Fibroblast of lung (primary cell): ENCODE results near the gene POLN. TPM values are rescaled to one million over a fixed set of nuclear protein-coding genes. Genes with fewer than 3 reads are reported as not detected.

Source experiments
- DNase-seq, 2 donors: peaks; one replicate each; pipeline versions ENCODE4 v3.0.0 to v3.0.0-alpha.2; 2010; ENCODE audit warnings: low read depth in 2 of 2
- H2AFZ ChIP-seq: 2 replicates; pipeline ENCODE4 v1.5.1; 2012; ENCODE audit warnings: low read length, control low read depth, inconsistent platforms
- H3K27ac ChIP-seq: 2 replicates; pipeline ENCODE4 v1.5.1; 2011; ENCODE audit warnings: low read length, control low read depth; ENCODE audit not compliant: insufficient read depth
- H3K27me3 ChIP-seq: 2 replicates; pipeline ENCODE4 v1.5.1; 2011; ENCODE audit warnings: mild to moderate bottlenecking, low read length; ENCODE audit not compliant: control insufficient read depth, insufficient read depth
- H3K36me3 ChIP-seq: 2 replicates; pipeline ENCODE4 v1.5.1; 2011; ENCODE audit warnings: low read length; ENCODE audit not compliant: control insufficient read depth, insufficient read depth
- H3K4me1 ChIP-seq: 2 replicates; pipeline ENCODE4 v1.5.1; 2011; ENCODE audit warnings: low read length; ENCODE audit not compliant: control insufficient read depth, insufficient read depth; ENCODE audit errors: extremely low read depth
- H3K4me2 ChIP-seq: 2 replicates; pipeline ENCODE4 v1.5.1; 2011; ENCODE audit warnings: low read length, control low read depth; ENCODE audit not compliant: insufficient read depth; ENCODE audit errors: extremely low read depth
- H3K4me3 ChIP-seq, 4 experiments: fragments of 200-600 bp in 1 of 4; sonication (generic) in 1 of 4; replicated peaks in 1 of 4; 2 replicates each; pipeline ENCODE4 v1.5.1; 2011 to 2016; ENCODE audit warnings: low read length in 4 of 4, low read depth in 3 of 4, mild to moderate bottlenecking in 3 of 4, control low read depth in 2 of 4, inconsistent platforms in 1 of 4, mixed read lengths in 1 of 4; ENCODE audit not compliant: insufficient read depth in 1 of 4; ENCODE audit errors: control extremely low read depth in 1 of 4
- H3K79me2 ChIP-seq: 2 replicates; pipeline ENCODE4 v1.5.1; 2012; ENCODE audit warnings: mild to moderate bottlenecking, low read length, inconsistent platforms; ENCODE audit not compliant: control insufficient read depth, insufficient read depth
- H3K9ac ChIP-seq: 2 replicates; pipeline ENCODE4 v1.5.1; 2011; ENCODE audit warnings: mild to moderate bottlenecking, low read length, control low read depth; ENCODE audit not compliant: insufficient read depth
- H3K9me3 ChIP-seq: 2 replicates; pipeline ENCODE4 v1.5.1; 2012; ENCODE audit warnings: low read depth, low read length; ENCODE audit not compliant: control insufficient read depth, insufficient read depth
- H4K20me1 ChIP-seq: 2 replicates; pipeline ENCODE4 v1.5.1; 2011; ENCODE audit warnings: low read length; ENCODE audit not compliant: control insufficient read depth, insufficient read depth; ENCODE audit errors: extremely low read depth
- EZH2 ChIP-seq: IDR thresholded peaks from 2 replicates; pipeline ENCODE4 v1.5.1; 2012; ENCODE audit warnings: low read length, control low read depth, mild to moderate bottlenecking; ENCODE audit errors: missing control alignments
- polyA plus RNA-seq, 2 donors: library from polyadenylated mRNA; depleted of rRNA in 1 of 2; stranded (reverse) in 1 of 2; unstranded in 1 of 2; fragments of >200 nt; gene quantifications; 2 replicates each; pipeline ENCODE4 v1.2.1, GENCODE V29; 2011 to 2012; ENCODE audit warnings: missing spikeins in 1 of 2
- total RNA-seq: library from RNA; depleted of rRNA; stranded (reverse); fragments of >200 nt; gene quantifications from 2 replicates; pipeline ENCODE4 v1.2.1, GENCODE V29; 2014
- TF ChIP-seq, protein P1 (sequence below), 2 donors: IDR thresholded peaks in 1 of 2; conservative IDR thresholded peaks in 1 of 2; 1 replicate in 1 of 2; 2 replicates in 1 of 2; pipeline ENCODE4 v1.5.1; 2011 to 2012; ENCODE audit warnings: low read length in 2 of 2, control low read depth in 1 of 2, inconsistent platforms in 1 of 2, low read depth in 1 of 2, mild to moderate bottlenecking in 1 of 2

Gene POLN
- total and polyA plus RNA-seq, 2 donors (not counting 1 experiment from before 2014, with no cell fraction given) = 0.58 to 5.6 TPM

GRCh38 chr4:2103843-2104547 lies 137.9 kb downstream of the POLN start:
- Histone ChIP-seq H3K4me2 (no peak overlapping the region), H3K9ac (no peak overlapping the region), H3K9me3 (no peaks in the 10 kb centered on the region), H3K27me3 (no peaks in the 10 kb centered on the region), H3K36me3 (no peaks in the 10 kb centered on the region), H3K4me1 (peaks cover 2% of the 10 kb centered on the region), H3K79me2 (no peaks in the 10 kb centered on the region), H3K4me3 (no peak overlapping the region), H2AFZ (no peak overlapping the region), H3K27ac (no peak overlapping the region), H4K20me1 (no peaks in the 10 kb centered on the region)
- DNase-seq = no peak
- TF ChIP-seq, protein P1, sequence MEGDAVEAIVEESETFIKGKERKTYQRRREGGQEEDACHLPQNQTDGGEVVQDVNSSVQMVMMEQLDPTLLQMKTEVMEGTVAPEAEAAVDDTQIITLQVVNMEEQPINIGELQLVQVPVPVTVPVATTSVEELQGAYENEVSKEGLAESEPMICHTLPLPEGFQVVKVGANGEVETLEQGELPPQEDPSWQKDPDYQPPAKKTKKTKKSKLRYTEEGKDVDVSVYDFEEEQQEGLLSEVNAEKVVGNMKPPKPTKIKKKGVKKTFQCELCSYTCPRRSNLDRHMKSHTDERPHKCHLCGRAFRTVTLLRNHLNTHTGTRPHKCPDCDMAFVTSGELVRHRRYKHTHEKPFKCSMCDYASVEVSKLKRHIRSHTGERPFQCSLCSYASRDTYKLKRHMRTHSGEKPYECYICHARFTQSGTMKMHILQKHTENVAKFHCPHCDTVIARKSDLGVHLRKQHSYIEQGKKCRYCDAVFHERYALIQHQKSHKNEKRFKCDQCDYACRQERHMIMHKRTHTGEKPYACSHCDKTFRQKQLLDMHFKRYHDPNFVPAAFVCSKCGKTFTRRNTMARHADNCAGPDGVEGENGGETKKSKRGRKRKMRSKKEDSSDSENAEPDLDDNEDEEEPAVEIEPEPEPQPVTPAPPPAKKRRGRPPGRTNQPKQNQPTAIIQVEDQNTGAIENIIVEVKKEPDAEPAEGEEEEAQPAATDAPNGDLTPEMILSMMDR (conservative IDR thresholded peaks at IDR 0.05 in 1 of 2, IDR thresholded peaks at IDR 0.05 in 1 of 2; ENCODE audit: low read depth in 1 of 2, low read length in 2 of 2) = no peak
- TF ChIP-seq EZH2 = no peak

GRCh38 chr4:2103127-2103842 lies 138.6 kb downstream of the POLN start:
- Histone ChIP-seq H4K20me1 (no peaks in the 10 kb centered on the region), H3K27me3 (no peaks in the 10 kb centered on the region), H3K4me2 (no peak overlapping the region), H3K27ac (no peak overlapping the region), H3K4me3 (no peak overlapping the region), H3K9ac (no peak overlapping the region), H2AFZ (no peak overlapping the region), H3K79me2 (no peaks in the 10 kb centered on the region), H3K4me1 (peaks cover 2% of the 10 kb centered on the region), H3K36me3 (no peaks in the 10 kb centered on the region), H3K9me3 (no peaks in the 10 kb centered on the region)
- no peak for DNase-seq
- TF ChIP-seq EZH2 = no peak
- TF ChIP-seq, protein P1 (conservative IDR thresholded peaks at IDR 0.05 in 1 of 2, IDR thresholded peaks at IDR 0.05 in 1 of 2; ENCODE audit: low read depth in 1 of 2, low read length in 2 of 2) = no peak

DNA sequence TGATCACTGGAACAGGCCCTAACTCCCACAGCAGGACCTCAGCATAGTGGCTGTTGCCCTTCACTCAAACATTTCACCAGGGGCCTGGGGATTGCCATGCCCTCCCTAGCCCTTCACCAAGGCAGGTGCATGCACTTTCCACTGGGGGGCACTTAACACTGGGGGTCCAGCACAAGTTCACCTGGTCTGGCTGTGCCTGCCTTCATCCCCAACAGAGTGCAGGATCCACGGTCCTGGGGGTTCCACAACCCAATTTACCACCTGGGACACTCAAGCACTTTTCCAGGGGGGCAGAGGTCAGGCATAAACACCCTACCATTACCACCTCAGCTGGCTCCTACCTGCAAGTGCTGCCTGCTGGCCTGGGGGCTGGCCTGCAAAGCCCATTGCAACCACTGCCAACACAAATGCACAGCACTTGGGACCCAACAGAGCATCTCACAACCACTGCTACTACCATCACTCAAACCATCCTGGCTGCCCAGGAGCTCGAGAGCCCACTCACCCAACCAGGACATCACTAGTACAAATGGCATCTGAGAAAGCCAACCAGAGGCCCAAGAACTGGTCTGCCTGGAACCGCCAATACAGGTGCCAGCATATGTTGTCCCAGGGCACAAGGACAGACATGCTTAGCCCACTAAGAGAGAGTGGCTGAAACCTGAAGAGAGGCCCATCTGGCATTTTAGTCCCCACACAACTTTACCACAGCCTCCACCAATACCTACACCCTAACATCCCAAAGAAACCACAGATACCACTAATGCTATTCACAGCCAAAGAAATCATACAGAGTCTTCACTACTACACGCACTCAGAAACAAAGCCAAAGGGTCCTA lies 139.7 kb downstream of the POLN start:
- H3K9ac ChIP-seq = no peak overlapping the region
- H3K4me3 ChIP-seq = no peak overlapping the region
- H3K4me2 ChIP-seq = no peak overlapping the region
- H3K9me3 ChIP-seq = no peaks in the 10 kb centered on the region
- peaks cover 2% of the 10 kb centered on the region for H3K4me1 ChIP-seq
- TF ChIP-seq, protein P1 (conservative IDR thresholded peaks at IDR 0.05 in 1 of 2, IDR thresholded peaks at IDR 0.05 in 1 of 2; ENCODE audit: low read depth in 1 of 2, low read length in 2 of 2) = no peak
- no peak for TF ChIP-seq EZH2
- no peak for DNase-seq
- H2AFZ ChIP-seq = no peak overlapping the region
- no peaks in the 10 kb centered on the region for H4K20me1 ChIP-seq
- H3K36me3 ChIP-seq = no peaks in the 10 kb centered on the region
- no peaks in the 10 kb centered on the region for H3K27me3 ChIP-seq
- no peak overlapping the region for H3K27ac ChIP-seq
- H3K79me2 ChIP-seq = no peaks in the 10 kb centered on the region
